Bronchial epithelial cell (primary cell): ENCODE measurements around the gene KCNMB2. TPM values are rescaled to one million over a fixed set of nuclear protein-coding genes. Genes with fewer than 3 reads are reported as not detected.
"Not testable (repeated sequence)": the region's sequence is repeated elsewhere in the genome, so short reads cannot be mapped to it uniquely, and the experiment has no call there.

Experiments used
- DNase-seq: peaks from one replicate; pipeline ENCODE4 v3.0.0-alpha.2; 2010; ENCODE audit warnings: low read depth
- FAIRE-seq: peaks from 2 replicates; lab custom pipeline; 2011; peaks lifted over from hg19 to GRCh38; lab: Jason Lieb, UNC
- H3K27me3 ChIP-seq: 2 replicates; pipeline ENCODE4 v1.5.1; 2011; ENCODE audit warnings: low read length; ENCODE audit not compliant: control insufficient read depth, insufficient read depth
- H3K36me3 ChIP-seq: 2 replicates; pipeline ENCODE4 v1.5.1; 2011; ENCODE audit warnings: low read length; ENCODE audit not compliant: control insufficient read depth, insufficient read depth
- H3K4me3 ChIP-seq: 2 replicates; pipeline ENCODE4 v1.5.1; 2011; ENCODE audit warnings: mild to moderate bottlenecking, low read depth, low read length, control low read depth
- total RNA-seq: library from RNA; depleted of rRNA; stranded (reverse); fragments of >200 nt; gene quantifications from 2 replicates; pipeline ENCODE4 v1.2.1, GENCODE V29; 2014
- TF ChIP-seq, protein P1 (sequence below): IDR thresholded peaks from 2 replicates; pipeline ENCODE4 v1.5.1; 2011; ENCODE audit warnings: mild to moderate bottlenecking, moderate library complexity, low read length, control low read depth, inconsistent platforms; ENCODE audit not compliant: insufficient read depth, severe bottlenecking

The KCNMB2 gene
- total RNA-seq, 1 donor from 2014 or later: not detected

DNA sequence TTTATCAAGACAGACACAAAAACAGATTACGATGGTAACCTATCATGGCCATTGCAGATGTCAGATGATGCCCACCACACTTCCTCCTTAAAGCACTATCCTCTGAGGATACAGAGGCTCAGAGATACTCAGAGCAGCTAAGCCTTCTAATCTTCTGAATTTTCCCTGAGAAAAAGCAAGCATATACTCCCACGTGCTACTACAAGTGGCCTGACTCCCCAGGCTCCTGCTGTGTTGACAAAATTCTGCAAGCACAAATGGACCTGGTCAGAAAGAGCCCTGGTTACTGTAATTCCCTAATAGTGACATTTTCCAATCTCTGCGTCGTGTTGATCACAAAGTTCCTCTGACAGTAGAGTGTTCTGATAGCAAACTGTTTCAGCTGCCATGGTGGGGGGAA is 207.1 kb downstream of the KCNMB2 start:
- Histone ChIP-seq H3K27me3 (no peaks in the 10 kb centered on the region), H3K4me3 (no peak overlapping the region), H3K36me3 (no peaks in the 10 kb centered on the region)
- DNase-seq: no peak
- TF ChIP-seq, protein P1, sequence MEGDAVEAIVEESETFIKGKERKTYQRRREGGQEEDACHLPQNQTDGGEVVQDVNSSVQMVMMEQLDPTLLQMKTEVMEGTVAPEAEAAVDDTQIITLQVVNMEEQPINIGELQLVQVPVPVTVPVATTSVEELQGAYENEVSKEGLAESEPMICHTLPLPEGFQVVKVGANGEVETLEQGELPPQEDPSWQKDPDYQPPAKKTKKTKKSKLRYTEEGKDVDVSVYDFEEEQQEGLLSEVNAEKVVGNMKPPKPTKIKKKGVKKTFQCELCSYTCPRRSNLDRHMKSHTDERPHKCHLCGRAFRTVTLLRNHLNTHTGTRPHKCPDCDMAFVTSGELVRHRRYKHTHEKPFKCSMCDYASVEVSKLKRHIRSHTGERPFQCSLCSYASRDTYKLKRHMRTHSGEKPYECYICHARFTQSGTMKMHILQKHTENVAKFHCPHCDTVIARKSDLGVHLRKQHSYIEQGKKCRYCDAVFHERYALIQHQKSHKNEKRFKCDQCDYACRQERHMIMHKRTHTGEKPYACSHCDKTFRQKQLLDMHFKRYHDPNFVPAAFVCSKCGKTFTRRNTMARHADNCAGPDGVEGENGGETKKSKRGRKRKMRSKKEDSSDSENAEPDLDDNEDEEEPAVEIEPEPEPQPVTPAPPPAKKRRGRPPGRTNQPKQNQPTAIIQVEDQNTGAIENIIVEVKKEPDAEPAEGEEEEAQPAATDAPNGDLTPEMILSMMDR: no peak
- no peak for FAIRE-seq

DNA sequence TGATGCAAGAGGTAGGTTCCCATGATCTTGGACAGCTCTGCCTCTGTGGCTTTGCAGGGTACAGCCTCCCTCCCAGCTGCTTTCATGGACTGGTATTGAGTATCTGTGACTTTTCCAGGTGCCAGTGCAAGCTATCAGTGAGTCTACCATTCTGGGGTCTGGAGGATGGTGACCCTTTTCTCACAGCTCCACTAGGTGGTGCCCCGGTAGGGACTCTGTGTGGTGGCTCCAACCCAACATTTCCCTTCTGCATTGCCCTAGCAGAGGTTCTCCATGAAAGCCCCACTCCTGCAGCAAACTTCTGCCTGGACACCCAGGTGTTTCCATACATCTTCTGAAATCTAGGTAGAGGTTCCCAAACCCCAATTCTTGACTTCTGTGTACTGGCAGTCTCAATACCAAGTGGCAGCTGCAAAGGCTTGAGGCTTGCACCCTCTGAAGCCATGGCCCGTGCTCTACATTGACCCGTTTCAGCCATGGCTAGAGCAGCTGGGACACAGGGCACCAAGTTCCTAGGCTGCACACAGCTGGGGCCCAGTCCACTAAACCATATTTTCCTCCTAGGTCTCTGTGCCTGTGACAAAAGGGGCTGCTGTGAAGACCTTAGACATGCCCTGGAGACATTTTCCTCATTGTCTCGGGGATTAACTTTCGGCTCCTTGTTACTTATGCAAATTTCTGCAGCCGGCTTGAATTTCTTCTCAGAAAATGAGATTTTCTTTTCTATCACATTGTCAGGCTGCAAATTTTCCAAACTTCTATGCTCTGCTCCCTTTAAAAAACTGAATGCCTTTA is 209.8 kb downstream of the KCNMB2 start:
- H3K27me3 ChIP-seq, DNase-seq, H3K4me3 ChIP-seq, FAIRE-seq, H3K36me3 ChIP-seq: not testable (repeated sequence)

DNA sequence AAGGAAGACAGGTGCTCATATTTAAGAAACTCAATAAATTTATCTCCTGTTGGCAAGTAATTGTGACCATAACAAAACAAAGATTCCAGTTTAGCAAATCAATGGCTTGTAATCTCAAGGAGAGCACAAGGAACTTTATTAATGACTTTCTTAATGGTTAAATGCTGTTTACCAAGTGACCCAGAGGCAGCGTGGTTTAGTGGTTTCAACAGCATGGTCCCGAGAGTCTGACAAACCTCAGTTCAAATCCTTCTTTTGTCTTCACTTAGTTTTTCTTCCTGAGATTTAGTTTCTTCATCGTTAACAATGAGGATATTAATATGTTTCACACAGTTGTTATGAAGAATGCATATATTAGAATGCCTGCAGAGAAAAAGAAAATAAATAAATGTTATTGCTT is 212.6 kb downstream of the KCNMB2 start:
- no peaks in the 10 kb centered on the region for H3K36me3 ChIP-seq
- no peak overlapping the region for H3K4me3 ChIP-seq
- no peak for FAIRE-seq
- H3K27me3 ChIP-seq: no peaks in the 10 kb centered on the region
- no peak for DNase-seq
- TF ChIP-seq, protein P1: no peak

DNA sequence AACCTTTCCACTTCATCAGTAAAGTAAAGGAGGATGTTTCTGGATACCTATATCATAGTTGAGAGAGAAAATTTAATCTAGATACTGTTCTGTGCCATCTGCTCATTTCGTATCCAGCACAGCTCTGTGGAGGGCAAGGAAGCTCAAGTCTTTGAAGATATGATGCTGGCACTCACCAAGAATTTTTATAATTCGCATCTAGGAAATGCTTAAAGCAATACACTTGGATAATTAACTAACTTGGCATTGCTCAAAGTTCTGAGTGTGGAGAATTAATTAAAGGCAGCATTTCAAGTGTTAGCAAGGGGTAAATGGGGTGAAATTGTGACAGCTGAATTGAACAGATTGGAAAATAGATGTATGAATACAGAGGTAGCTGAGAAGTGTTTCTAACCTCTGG is 213.2 kb downstream of the KCNMB2 start:
- no peak overlapping the region for H3K4me3 ChIP-seq
- DNase-seq (no peak), FAIRE-seq (no peak)
- no peaks in the 10 kb centered on the region for H3K27me3 ChIP-seq
- TF ChIP-seq, protein P1: no peak
- no peaks in the 10 kb centered on the region for H3K36me3 ChIP-seq

DNA sequence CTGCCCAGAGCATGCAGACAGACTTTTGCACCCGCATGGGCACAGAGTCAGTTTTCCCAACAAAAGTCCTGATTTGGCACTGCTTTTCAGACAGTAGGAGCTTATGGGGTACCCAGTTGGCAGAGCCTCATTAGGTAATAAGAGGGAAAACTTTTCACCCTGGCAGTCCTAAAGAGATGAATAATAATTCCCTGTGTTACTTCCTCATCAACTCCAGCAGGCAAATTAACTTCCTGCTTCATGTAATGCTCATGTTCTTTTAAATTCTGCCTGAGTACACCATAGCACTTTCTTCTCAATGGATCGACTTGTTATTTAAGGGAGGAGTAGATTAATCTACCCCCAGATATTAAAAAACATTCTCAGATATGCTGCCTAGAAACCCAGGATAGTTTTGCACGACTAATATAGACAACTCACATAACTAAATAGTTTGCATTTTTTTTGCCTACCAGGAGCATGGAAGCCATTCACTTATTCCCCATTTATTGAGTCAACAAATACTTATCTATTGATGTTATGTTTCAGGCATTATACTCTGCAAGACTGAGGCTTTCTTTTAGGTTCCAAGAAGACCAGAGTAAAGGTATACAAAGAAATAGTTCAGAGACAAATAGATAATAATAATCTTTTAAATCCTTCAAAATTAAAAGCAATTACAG is 214.5 kb downstream of the KCNMB2 start:
- FAIRE-seq (no peak), DNase-seq (peak; percentile 2)
- TF ChIP-seq, protein P1: no peak
- Histone ChIP-seq H3K27me3 (no peaks in the 10 kb centered on the region), H3K4me3 (no peak overlapping the region), H3K36me3 (no peaks in the 10 kb centered on the region)

DNA sequence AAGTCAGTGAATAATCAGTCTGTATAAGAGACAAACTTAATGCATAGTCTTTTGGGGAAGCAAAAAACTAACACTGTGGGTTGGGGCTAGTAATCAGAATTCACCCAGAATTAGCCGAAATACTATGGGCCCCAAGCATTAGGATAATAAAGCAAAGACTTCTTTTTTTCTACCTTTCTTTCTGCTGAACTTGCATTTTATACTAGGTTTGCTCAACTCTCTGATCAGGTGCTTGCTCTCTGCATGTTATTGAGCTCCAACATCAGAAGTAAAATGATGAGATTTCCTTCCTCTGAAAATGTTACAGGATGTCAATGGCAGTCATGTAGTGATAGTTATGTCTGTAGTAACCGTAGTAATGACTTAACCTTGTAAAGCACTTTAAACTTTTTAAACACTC is 216.6 kb downstream of the KCNMB2 start:
- no peak overlapping the region for H3K4me3 ChIP-seq
- DNase-seq (no peak), FAIRE-seq (no peak)
- TF ChIP-seq, protein P1: no peak
- no peaks in the 10 kb centered on the region for H3K27me3 ChIP-seq
- H3K36me3 ChIP-seq: no peaks in the 10 kb centered on the region
